ENCODE data around the gene PURB. TPM values are rescaled to one million over a fixed set of nuclear protein-coding genes. Genes with fewer than 3 reads are reported as not detected.

The PURB gene
- total RNA-seq, 1 donor from 2014 or later: 11.4 TPM

DNA sequence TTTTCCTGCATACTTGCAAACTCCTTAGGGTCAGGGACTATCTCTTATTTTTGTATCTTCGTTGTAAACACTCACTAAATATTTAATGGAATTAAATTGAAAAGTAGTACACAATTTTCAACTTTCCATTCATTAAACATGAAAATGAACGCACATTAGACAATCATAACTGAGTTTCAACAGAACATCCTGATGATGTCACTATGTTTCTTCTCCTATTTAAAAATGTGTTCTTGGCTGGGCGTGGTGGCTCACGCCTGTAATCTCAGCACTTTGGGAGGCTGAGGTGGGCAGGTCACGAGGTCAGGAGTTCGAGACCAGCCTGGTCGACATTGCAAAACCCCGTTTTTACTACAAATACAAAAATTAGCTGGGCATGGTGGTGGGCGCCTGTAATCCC, 14.1 kb upstream of the PURB start:
- H3K9me3 Mint-ChIP-seq (ENCODE audit: unreplicated experiment): no peaks in the 10 kb centered on the region
- TF ChIP-seq, protein P1, sequence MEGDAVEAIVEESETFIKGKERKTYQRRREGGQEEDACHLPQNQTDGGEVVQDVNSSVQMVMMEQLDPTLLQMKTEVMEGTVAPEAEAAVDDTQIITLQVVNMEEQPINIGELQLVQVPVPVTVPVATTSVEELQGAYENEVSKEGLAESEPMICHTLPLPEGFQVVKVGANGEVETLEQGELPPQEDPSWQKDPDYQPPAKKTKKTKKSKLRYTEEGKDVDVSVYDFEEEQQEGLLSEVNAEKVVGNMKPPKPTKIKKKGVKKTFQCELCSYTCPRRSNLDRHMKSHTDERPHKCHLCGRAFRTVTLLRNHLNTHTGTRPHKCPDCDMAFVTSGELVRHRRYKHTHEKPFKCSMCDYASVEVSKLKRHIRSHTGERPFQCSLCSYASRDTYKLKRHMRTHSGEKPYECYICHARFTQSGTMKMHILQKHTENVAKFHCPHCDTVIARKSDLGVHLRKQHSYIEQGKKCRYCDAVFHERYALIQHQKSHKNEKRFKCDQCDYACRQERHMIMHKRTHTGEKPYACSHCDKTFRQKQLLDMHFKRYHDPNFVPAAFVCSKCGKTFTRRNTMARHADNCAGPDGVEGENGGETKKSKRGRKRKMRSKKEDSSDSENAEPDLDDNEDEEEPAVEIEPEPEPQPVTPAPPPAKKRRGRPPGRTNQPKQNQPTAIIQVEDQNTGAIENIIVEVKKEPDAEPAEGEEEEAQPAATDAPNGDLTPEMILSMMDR (IDR thresholded peaks at IDR 0.05; ENCODE audit: partially characterized antibody, unreplicated experiment): no peak
- H3K27ac Mint-ChIP-seq (ENCODE audit: unreplicated experiment): no peak overlapping the region
- no peak for DNase-seq
- peaks cover 10% of the 10 kb centered on the region for H3K4me1 Mint-ChIP-seq (ENCODE audit: low read depth, unreplicated experiment)
- H3K4me3 Mint-ChIP-seq (ENCODE audit: unreplicated experiment): no peak overlapping the region
- peaks cover 5% of the 10 kb centered on the region for H3K36me3 Mint-ChIP-seq (ENCODE audit: unreplicated experiment)
- H3K27me3 Mint-ChIP-seq (ENCODE audit: unreplicated experiment): peaks cover 3% of the 10 kb centered on the region

DNA sequence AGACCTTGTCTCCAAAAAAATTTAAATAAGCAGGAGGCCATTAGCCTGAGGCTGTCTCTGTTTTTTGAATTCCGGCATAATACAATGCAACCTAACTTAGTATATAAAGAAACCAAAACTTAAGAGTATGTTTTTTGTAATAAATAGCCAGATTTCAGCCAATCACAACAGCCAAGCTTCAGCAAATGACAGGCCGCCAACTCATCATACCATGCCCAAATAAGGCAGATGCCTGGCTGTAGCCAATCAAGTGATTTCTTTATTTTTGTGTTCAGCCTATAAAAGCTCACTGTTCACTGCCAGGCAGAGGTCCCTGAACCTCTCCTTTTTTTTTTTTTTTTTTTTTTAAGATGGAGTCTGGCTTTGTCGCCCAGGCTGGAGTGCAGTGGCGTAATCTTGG, 12.7 kb upstream of the PURB start:
- H3K27ac Mint-ChIP-seq (ENCODE audit: unreplicated experiment): no peak overlapping the region
- peaks cover 10% of the 10 kb centered on the region for H3K4me1 Mint-ChIP-seq (ENCODE audit: low read depth, unreplicated experiment)
- no peaks in the 10 kb centered on the region for H3K9me3 Mint-ChIP-seq (ENCODE audit: unreplicated experiment)
- H3K4me3 Mint-ChIP-seq (ENCODE audit: unreplicated experiment): no peak overlapping the region
- H3K27me3 Mint-ChIP-seq (ENCODE audit: unreplicated experiment): no peaks in the 10 kb centered on the region
- TF ChIP-seq, protein P1 (IDR thresholded peaks at IDR 0.05; ENCODE audit: partially characterized antibody, unreplicated experiment): no peak
- H3K36me3 Mint-ChIP-seq (ENCODE audit: unreplicated experiment): peaks cover 5% of the 10 kb centered on the region
- DNase-seq: no peak

DNA sequence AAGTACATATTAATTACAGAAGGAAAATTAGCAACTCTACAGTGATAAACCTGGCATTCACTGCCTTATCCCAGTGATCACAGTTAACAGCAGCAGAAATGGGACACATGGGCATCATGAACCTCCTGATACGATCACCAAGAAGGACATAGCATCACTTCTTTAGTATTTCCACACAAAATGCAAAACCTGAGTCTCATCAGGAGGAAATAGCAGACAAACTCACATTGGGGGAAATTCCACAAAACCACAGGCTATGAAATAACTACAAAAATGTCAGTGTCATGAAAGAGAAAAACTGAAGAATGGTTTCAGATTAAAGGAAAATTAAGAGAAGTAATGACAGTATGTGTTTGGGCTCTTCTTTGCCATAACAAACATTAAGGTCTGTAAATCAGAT, 12.0 kb upstream of the PURB start:
- Mint-ChIP-seq H3K27me3 (ENCODE audit: unreplicated experiment) (no peaks in the 10 kb centered on the region), H3K4me1 (ENCODE audit: low read depth, unreplicated experiment) (peaks cover 10% of the 10 kb centered on the region), H3K27ac (ENCODE audit: unreplicated experiment) (no peak overlapping the region), H3K4me3 (ENCODE audit: unreplicated experiment) (no peak overlapping the region), H3K9me3 (ENCODE audit: unreplicated experiment) (no peaks in the 10 kb centered on the region), H3K36me3 (ENCODE audit: unreplicated experiment) (peaks cover 5% of the 10 kb centered on the region)
- DNase-seq: no peak
- TF ChIP-seq, protein P1 (IDR thresholded peaks at IDR 0.05; ENCODE audit: partially characterized antibody, unreplicated experiment): no peak

DNA sequence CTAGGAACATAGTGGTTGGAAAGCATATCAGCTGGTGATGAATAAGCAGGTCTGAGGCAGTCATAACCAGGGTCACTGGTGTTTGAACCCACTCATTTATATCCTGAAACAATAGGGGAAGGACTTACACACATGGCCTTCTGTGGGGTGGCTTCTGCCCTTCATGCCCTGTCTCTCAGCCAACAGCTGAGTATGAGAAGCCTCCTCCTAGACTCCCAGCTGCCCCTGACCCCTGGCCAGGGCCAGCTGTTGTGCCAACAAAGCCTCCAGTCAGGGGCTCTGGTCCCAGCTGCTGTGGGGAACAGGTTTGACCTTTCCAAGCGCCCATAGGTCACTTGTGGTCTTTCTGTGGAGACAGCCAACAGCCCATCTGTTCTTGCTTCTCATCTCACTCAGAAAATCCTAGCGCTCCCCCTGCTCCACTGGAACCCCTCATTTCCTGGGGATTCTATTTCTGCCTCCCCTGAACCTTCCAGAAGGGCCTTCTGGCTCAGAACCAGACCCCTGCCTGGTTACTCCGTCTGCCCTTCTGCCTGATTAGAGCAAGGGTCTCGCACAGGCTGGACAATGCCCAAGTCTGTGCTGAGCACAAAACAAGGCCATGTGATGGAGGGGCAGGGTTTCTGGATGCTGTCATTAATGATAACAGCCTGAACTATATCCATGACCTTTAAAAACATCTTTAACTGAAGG, 9.7 kb upstream of the PURB start:
- peak; percentile 29 for DNase-seq
- no peak overlapping the region for H3K4me3 Mint-ChIP-seq (ENCODE audit: unreplicated experiment)
- H3K27me3 Mint-ChIP-seq (ENCODE audit: unreplicated experiment): no peaks in the 10 kb centered on the region
- TF ChIP-seq, protein P1 (IDR thresholded peaks at IDR 0.05; ENCODE audit: partially characterized antibody, unreplicated experiment): no peak
- peak overlapping the region; percentile 80 for H3K27ac Mint-ChIP-seq (ENCODE audit: unreplicated experiment)
- peaks cover 2% of the 10 kb centered on the region for H3K9me3 Mint-ChIP-seq (ENCODE audit: unreplicated experiment)
- H3K4me1 Mint-ChIP-seq (ENCODE audit: low read depth, unreplicated experiment): peaks cover 13% of the 10 kb centered on the region
- peaks cover 5% of the 10 kb centered on the region for H3K36me3 Mint-ChIP-seq (ENCODE audit: unreplicated experiment)

DNA sequence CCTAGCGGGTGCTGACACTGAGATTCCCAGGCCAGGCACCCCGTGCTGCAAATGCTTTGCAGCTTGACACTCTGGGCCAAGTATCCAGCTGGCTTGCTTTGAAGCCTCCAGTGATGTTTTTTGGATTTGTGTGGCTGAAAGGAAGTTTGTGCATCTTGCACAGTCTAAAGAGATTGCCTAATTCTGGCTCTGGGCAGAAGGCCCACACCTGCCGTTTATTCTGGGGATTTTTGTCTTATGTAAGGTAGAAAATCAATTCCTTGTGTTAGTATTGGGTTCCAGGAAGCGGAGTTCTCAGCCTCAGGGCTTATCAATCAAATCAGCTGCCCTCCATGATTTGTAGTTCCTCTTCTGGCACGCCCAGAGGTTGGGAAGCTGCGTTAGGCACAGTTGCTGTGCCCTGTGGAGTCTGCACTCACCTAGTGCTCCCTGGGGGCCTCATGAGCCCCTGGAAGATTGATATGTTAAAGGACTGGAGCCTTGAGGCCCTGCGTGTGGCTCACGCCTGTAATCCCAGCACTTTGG, 8.4 kb upstream of the PURB start:
- peaks cover 6% of the 10 kb centered on the region for H3K9me3 Mint-ChIP-seq (ENCODE audit: unreplicated experiment)
- no peak for DNase-seq
- peaks cover 5% of the 10 kb centered on the region for H3K36me3 Mint-ChIP-seq (ENCODE audit: unreplicated experiment)
- H3K4me1 Mint-ChIP-seq (ENCODE audit: low read depth, unreplicated experiment): peaks cover 13% of the 10 kb centered on the region
- H3K27ac Mint-ChIP-seq (ENCODE audit: unreplicated experiment): no peak overlapping the region
- TF ChIP-seq, protein P1 (IDR thresholded peaks at IDR 0.05; ENCODE audit: partially characterized antibody, unreplicated experiment): no peak
- H3K4me3 Mint-ChIP-seq (ENCODE audit: unreplicated experiment): no peak overlapping the region
- H3K27me3 Mint-ChIP-seq (ENCODE audit: unreplicated experiment): no peaks in the 10 kb centered on the region

Measured in glutamatergic neuron (in vitro differentiated cells).